ENCODE results near the gene ACAP2. TPM values are rescaled to one million over a fixed set of nuclear protein-coding genes. Genes with fewer than 3 reads are reported as not detected.

Gene ACAP2
- total RNA-seq, 2 experiments from 2014 or later, result 43.9 to 80.7 TPM

DNA sequence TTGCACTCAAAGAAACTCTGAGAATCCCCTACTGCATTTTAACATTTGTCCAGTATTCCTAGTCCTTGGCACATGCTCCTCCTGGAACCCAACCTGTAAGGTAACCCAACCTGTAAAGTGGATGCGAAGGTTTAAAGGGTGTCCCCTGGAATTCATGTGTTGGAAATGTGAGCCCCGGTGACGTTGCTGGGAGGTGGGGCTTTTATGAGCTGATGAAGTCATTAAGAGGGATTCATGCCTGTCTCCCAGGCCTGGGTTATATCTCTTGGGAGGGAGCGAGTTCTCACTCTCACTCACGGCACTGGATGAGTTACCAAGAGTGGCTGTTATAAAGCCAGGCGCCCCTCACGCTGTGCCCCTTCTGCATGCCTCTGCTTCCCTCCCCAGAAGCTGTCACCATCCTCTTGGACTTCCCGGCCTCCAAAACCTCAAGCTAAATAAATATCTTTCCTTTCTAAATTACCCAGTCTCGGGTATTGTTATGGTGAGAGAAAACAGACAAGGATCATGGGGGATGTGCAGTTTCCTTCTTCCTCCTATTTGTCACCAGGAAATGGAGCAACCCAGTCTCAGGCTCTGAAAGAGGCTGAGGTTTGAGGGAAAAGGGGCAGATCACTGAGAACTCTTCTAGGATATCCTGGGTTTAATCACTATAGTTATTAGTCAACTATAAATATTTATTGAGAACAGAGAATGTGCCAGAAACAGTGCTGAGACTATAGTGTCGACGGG is 179.5 kb downstream of the ACAP2 start:
- POLR2A ChIA-PET, result no interaction called here

DNA sequence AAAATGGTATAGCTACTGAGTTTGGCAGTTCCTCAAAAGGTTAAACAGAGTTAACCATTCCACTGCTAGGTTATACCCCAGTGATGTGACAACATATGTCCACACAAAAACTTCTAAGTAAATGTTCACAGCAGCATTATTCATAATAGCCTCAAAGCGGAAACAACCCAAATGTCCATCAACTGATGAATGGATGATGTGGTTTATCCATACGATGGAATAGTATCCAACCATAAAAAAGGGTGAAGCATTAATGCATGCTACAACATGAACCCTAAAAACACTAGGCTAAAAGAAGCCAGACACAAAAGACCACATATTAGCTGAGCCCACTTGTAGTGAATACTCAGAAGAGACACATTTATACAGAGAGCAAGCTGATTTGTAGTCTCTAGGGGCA is 180.9 kb downstream of the ACAP2 start:
- no peak overlapping the region for H3K27ac ChIP-seq (ENCODE audit: low read depth, low read length, poor library complexity, severe bottlenecking)
- H3K9me2 ChIP-seq (ENCODE audit: insufficient read depth, low read length), result no peaks in the 10 kb centered on the region
- H4K20me1 ChIP-seq (ENCODE audit: insufficient read depth, low read length), result peaks cover 5% of the 10 kb centered on the region; the same call in 1 of the 2 replicates
- H3K4me2 ChIP-seq (ENCODE audit: low read length), result no peak overlapping the region
- TF ChIP-seq EZH2phosphoT487 (IDR thresholded peaks at IDR 0.05; ENCODE audit: borderline replicate concordance, low read depth, low read length), result no peak
- TF ChIP-seq, protein P1, sequence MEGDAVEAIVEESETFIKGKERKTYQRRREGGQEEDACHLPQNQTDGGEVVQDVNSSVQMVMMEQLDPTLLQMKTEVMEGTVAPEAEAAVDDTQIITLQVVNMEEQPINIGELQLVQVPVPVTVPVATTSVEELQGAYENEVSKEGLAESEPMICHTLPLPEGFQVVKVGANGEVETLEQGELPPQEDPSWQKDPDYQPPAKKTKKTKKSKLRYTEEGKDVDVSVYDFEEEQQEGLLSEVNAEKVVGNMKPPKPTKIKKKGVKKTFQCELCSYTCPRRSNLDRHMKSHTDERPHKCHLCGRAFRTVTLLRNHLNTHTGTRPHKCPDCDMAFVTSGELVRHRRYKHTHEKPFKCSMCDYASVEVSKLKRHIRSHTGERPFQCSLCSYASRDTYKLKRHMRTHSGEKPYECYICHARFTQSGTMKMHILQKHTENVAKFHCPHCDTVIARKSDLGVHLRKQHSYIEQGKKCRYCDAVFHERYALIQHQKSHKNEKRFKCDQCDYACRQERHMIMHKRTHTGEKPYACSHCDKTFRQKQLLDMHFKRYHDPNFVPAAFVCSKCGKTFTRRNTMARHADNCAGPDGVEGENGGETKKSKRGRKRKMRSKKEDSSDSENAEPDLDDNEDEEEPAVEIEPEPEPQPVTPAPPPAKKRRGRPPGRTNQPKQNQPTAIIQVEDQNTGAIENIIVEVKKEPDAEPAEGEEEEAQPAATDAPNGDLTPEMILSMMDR (conservative IDR thresholded peaks at IDR 0.05; ENCODE audit: low read length), result no peak
- no TSS peak for BruUV-seq (replicated peaks)
- peaks cover 39% of the 10 kb centered on the region for H3K4me1 ChIP-seq (ENCODE audit: insufficient read depth, low read length, poor library complexity, severe bottlenecking)
- H3K79me2 ChIP-seq (ENCODE audit: insufficient read depth, low read depth, low read length), result no peaks in the 10 kb centered on the region; the same call in 1 of the 2 replicates
- intact Hi-C loops (cut with micrococcal nuclease; ENCODE audit: unreplicated experiment), result loop anchor here (2.0 kb wide), 1 partner anchor 155 kb away; no protein-coding TSS in a partner anchor
- POLR2A ChIA-PET, result interaction anchor here (0.6 to 1.3 kb wide), 4 partner anchors 9 to 576 kb away, joined by 3 to 4 read pairs (median 4); no protein-coding TSS in a partner anchor
- H3K36me3 ChIP-seq (ENCODE audit: insufficient read depth, low read length), result peaks cover 17% of the 10 kb centered on the region
- no peak for DNase-seq (ENCODE audit: low spot score)
- no peak overlapping the region for H3K4me3 ChIP-seq (ENCODE audit: low read depth, low read length, poor library complexity, severe bottlenecking)
- no peaks in the 10 kb centered on the region for H3K9me3 ChIP-seq (ENCODE audit: low read length)
- no peak overlapping the region for H2AFZ ChIP-seq (ENCODE audit: low read length)
- CTCF ChIA-PET (ENCODE audit: unreplicated experiment), result interaction anchor here (0.7 to 1.7 kb wide), 3 partner anchors 9 to 580 kb away, joined by 3 to 6 read pairs (median 3); partner anchors contain the start of gene XXYLT1

More for the DNA sequence above, 179.5 kb downstream of the ACAP2 start:
- H3K9me3 ChIP-seq (ENCODE audit: low read length), result no peaks in the 10 kb centered on the region
- peaks cover 27% of the 10 kb centered on the region for H3K4me1 ChIP-seq (ENCODE audit: insufficient read depth, low read length, poor library complexity, severe bottlenecking)
- TF ChIP-seq EZH2phosphoT487 (IDR thresholded peaks at IDR 0.05; ENCODE audit: borderline replicate concordance, low read depth, low read length), result no peak
- TF ChIP-seq, protein P1 (conservative IDR thresholded peaks at IDR 0.05; ENCODE audit: low read length), result no peak
- H4K20me1 ChIP-seq (ENCODE audit: insufficient read depth, low read length), result peaks cover 5% of the 10 kb centered on the region; the same call in 1 of the 2 replicates
- BruUV-seq (replicated peaks), result no TSS peak
- H3K36me3 ChIP-seq (ENCODE audit: insufficient read depth, low read length), result peaks cover 26% of the 10 kb centered on the region
- DNase-seq (ENCODE audit: low spot score), result no peak
- intact Hi-C loops (cut with micrococcal nuclease; ENCODE audit: unreplicated experiment), result no loop called here
- H2AFZ ChIP-seq (ENCODE audit: low read length), result no peak overlapping the region
- CTCF ChIA-PET (ENCODE audit: unreplicated experiment), result interaction anchor here (0.6 to 0.7 kb wide), 2 partner anchors 8 to 266 kb away, joined by 3 to 6 read pairs; partner anchors contain the start of gene XXYLT1
- H3K9me2 ChIP-seq (ENCODE audit: insufficient read depth, low read length), result no peaks in the 10 kb centered on the region
- H3K4me2 ChIP-seq (ENCODE audit: low read length), result no peak overlapping the region
- no peak overlapping the region for H3K4me3 ChIP-seq (ENCODE audit: low read depth, low read length, poor library complexity, severe bottlenecking)
- no peaks in the 10 kb centered on the region; the same call in 1 of the 2 replicates for H3K79me2 ChIP-seq (ENCODE audit: insufficient read depth, low read depth, low read length)
- H3K27ac ChIP-seq (ENCODE audit: low read depth, low read length, poor library complexity, severe bottlenecking), result no peak overlapping the region

Measured in OCI-LY7 (cell line).